SKM-1 treated with dmso at 0.1 percent for 144 hours (cell line): ENCODE measurements around the gene TGFA.

Experiments used
- DNase-seq: peaks from one replicate; lab custom pipeline; 2025; ENCODE audit not compliant: unreplicated experiment; lab: John Stamatoyannopoulos, UW

Gene TGFA

DNA sequence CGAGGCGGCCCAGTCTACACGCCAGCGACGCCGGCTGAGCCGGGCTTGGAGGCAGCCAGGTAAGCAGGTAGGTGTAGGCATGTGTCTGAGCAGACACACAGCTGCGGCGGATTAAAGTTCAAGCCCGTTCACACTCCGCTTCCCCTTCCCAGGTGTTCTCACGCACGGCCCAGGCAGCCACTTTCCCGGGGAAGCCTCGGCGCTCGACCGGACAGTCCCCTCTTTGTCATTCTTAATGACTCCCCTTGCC, 367 bp downstream of the TGFA start:
- DNase-seq = no peak

DNA sequence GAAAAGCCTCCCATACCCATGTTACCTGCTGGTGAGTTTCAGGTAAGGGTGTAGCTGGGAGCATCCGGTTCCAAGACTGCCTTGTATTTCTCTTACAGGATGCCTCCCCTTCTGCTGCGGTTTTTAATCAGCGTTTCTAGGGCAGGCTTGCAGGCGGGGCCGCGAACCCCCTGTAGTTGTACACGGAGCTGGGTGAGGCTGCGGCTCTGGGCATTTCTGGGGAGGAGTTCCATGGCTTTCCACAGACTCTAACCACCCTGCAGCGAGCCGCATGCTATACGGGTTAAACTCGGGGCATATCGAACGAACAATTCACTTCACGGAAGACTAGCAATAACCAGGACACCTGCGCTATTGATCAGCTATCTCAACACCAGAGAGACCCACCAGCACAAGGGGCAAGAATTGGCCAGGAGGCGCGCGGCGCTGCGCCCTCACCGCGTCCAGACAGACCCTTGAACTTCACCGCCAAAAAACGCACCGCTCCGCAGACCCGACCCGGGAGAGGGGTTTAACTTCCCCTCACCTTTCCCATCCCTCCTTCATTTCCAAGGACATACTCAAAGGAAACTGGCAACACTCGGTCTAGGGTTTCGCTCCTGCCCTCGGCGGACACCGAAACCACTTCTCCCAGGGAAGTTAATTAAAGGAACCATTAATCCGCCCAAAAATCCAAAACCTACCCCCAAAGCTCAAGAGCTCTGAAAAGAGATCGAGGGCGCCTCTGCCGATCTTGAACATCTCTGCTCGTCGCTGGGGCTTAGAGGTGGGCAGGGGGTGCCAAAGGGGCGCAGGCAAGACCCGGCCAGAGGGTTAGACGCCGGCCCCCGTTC, 909 bp downstream of the TGFA start:
- no peak for DNase-seq

GRCh38 chr2:70551167-70551566, 2.5 kb downstream of the TGFA start:
- no peak for DNase-seq

GRCh38 chr2:70549962-70550361, 3.7 kb downstream of the TGFA start:
- no peak for DNase-seq

- DNase-seq = no peak
Observed at GRCh38 chr2:70549064-70549710, 4.4 kb downstream of the TGFA start.

GRCh38 chr2:70548233-70548632, 5.4 kb downstream of the TGFA start:
- DNase-seq = no peak

GRCh38 chr2:70546885-70547284, 6.7 kb downstream of the TGFA start:
- DNase-seq = no peak

GRCh38 chr2:70546376-70546775, 7.2 kb downstream of the TGFA start:
- DNase-seq = no peak

DNA sequence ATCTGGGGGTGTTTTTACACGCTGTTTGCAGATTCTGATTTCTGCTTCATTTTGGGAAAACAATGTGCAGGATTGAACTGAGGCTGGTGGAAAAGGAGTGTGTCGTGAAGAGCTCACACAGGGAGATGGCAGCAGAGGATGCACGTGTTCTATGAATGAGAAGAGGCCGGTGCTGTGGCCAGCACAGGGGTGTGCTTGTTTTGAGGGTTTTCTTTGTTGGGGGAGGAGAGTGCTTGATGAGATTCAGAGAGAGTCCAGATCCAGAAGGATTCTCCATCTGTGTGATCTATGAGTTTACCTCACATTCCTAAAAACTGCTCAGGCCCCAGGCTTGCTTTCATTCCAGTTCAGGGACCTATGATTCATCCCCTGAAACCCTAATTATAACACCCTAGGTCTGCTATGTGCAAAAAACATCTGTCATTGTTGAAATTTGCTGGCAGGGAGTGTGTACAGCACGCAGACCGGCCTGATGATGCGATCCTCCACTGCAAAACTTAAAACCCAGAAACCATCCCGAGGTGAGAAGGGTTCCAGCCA, 12.1 kb downstream of the TGFA start:
- DNase-seq = no peak

DNA sequence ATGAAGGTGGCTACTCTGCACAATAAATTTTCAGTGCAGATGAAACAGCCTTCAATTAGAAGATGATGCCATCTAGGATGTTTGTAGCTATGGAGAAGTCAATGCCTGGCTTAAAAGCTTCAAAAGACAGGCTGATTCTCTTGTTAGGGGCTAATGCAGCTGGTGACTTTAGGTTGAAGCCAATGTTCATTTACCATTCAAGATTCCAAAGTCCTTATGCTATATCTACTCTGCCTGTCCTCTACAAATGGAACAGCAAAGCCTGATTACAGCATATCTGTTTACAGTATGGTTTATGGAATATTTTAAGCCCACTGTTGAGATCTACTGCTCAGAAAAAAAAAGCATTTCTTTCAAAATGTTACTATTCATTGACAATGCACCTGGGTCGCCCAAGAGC, 15.8 kb downstream of the TGFA start:
- no peak for DNase-seq

- no peak for DNase-seq
Observed at GRCh38 chr2:70536517-70537055, 17.0 kb downstream of the TGFA start.

- no peak for DNase-seq
Observed at GRCh38 chr2:70535573-70535972, 18.1 kb downstream of the TGFA start.

DNA sequence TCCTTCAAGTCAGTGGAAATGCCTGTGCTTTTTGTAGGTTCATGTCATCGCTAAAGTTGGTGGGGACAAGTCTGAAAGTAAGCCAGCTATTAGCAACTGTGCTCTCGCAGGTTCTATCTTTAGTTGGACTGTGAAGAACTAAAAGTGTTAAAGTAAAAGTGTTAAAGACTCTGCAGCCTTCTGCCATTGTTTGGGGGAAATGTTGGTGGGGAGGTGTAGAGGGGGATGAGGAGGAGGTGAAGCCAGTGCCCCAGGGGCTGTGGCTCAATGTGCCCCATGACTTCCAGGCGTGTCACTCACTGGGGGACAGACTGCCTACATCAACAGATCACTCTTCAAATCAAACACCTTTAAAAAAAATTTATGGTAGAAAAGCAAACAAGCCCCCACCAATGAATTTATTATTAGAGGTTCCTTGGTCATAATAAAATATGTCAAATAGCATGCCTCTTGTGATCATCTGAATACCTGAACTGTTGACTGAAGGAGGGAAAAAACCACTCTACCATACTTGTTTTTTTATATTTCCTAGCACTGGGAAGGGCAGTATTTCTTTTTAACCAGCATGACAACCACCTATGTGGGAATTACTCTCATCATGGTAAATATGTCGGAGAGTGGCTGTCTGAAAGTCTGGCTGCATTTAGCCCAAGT, 19.3 kb downstream of the TGFA start:
- no peak for DNase-seq

GRCh38 chr2:70532244-70532935, 21.2 kb downstream of the TGFA start:
- no peak for DNase-seq

- DNase-seq = peak; percentile 19
Observed at GRCh38 chr2:70531419-70532086, 22.1 kb downstream of the TGFA start.

GRCh38 chr2:70529610-70530009, 24.0 kb downstream of the TGFA start:
- peak; percentile 45 for DNase-seq

DNA sequence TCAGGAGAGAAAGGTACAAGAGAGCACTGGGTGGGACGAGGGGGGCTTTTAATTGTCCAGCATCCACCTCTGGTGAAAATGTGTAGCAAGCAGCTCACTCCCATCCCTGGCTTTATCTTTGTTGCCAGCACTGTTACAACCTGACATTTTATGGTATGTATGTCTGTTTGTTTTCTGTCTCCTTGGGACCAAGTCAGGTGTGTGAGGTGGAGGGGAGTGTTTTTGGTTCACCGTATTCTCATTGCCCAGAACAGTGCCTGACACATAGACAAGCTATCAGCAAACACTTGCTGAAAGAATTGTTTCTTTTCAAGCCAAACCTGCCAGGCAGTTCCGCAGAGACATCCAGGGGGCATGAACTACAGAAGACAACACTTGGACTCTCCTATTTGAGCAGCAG, 24.7 kb downstream of the TGFA start:
- DNase-seq = no peak

DNA sequence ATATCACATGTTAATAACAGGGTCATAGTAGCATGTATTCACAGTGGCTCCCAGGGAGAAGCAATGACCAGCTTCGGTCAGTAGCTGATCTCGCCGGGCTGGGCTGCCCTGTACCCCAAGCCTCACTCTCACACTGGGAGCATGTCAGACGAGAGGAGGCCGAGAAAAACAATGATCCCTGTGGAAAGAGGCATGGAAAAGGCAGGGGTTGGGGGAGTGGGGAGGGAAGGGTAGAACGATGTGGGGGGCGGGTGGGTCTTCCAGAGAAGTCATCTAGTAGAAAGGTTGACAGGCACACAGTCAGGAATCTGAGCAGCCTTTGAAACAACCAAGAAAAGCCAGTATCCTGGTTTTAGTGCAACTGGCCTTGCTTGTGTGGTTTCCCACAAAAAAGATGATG, 25.4 kb downstream of the TGFA start:
- no peak for DNase-seq

DNA sequence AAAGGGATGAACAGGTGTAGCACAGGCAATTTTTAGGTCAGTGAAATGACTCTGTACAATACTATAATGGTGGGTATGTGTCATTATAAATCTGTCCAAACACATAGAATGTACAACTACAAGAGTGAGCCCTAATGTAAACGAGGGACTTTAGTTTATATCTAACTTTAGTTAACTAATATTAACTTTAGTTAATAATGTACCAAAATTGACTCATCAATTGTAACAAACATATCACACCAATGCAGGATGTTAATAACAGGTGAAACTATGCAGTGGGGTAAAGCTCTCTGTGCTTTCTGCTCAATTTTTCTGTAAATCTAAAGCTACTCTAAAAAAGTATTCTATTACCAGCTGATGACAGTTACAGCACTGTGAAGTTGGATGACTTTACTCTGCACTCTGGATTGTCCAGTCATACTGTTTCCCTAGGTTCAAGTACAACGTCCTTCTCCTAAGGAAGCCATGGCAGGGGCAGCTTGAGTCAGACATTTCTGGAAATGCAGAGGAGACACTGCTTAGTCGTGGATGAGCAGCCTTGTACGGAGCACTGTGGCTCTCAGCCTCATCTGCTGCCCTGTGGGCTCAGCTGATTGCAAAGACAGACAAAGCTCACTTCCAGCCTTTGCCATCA, 26.1 kb downstream of the TGFA start:
- no peak for DNase-seq

- no peak for DNase-seq
Observed at GRCh38 chr2:70526126-70526525, 27.5 kb downstream of the TGFA start.
